B cell (primary cell): Measurements from ENCODE around the gene ARL6IP1.

Source experiments
- EZH2 ChIP-seq: IDR thresholded peaks from 2 replicates; pipeline ENCODE4 v1.6.1; 2012; ENCODE audit warnings: borderline replicate concordance, low read depth, mild to moderate bottlenecking, moderate library complexity, low read length; ENCODE audit not compliant: insufficient read depth, poor library complexity, severe bottlenecking
- TF ChIP-seq, protein P1 (sequence below): fragments of 200-600 bp; IDR thresholded peaks from one replicate; pipeline ENCODE4 v1.8.0; 2022; ENCODE audit warnings: antibody characterized with exemption, mild to moderate bottlenecking

GRCh38 chr16:18802767-18803343 is 1.5 kb upstream of the ARL6IP1 start:
- TF ChIP-seq, protein P1, sequence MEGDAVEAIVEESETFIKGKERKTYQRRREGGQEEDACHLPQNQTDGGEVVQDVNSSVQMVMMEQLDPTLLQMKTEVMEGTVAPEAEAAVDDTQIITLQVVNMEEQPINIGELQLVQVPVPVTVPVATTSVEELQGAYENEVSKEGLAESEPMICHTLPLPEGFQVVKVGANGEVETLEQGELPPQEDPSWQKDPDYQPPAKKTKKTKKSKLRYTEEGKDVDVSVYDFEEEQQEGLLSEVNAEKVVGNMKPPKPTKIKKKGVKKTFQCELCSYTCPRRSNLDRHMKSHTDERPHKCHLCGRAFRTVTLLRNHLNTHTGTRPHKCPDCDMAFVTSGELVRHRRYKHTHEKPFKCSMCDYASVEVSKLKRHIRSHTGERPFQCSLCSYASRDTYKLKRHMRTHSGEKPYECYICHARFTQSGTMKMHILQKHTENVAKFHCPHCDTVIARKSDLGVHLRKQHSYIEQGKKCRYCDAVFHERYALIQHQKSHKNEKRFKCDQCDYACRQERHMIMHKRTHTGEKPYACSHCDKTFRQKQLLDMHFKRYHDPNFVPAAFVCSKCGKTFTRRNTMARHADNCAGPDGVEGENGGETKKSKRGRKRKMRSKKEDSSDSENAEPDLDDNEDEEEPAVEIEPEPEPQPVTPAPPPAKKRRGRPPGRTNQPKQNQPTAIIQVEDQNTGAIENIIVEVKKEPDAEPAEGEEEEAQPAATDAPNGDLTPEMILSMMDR, result peak; percentile 6
- no peak for TF ChIP-seq EZH2
